ENCODE data around the gene SEMA6D. TPM values are rescaled to one million over a fixed set of nuclear protein-coding genes. Genes with fewer than 3 reads are reported as not detected.

SEMA6D gene
- polyA plus RNA-seq, 3 donors: 1.7 to 2.8 (median 2.1) TPM

- no peak overlapping the region for H3K27ac ChIP-seq (ENCODE audit: low read depth, low read length)
- WGBS, 3 donors: 15 to 50% (median 19%) methylated on average over 6 of the region's 6 CpGs
These were observed 1.4 kb upstream of the SEMA6D start for GRCh38 chr15:47715856-47716445.

- 21 to 39% (median 23%) methylated on average over 2 of the region's 2 CpGs for WGBS, 3 donors
These were observed 789 bp upstream of the SEMA6D start for GRCh38 chr15:47716516-47716915.

GRCh38 chr15:47718497-47719437, 1.5 kb downstream of the SEMA6D start:
- WGBS, 3 donors: 2 to 4% (median 2%) methylated on average over 46 to 48 of the region's 48 CpGs

More at GRCh38 chr15:47716516-47716915, 789 bp upstream of the SEMA6D start:
- no peak overlapping the region for H3K27ac ChIP-seq (ENCODE audit: low read depth, low read length)

GRCh38 chr15:47719730-47720129, 2.4 kb downstream of the SEMA6D start:
- H3K27ac ChIP-seq (ENCODE audit: low read depth, low read length): no peak overlapping the region

More at GRCh38 chr15:47718497-47719437, 1.5 kb downstream of the SEMA6D start:
- peak overlapping the region; percentile 2 for H3K27ac ChIP-seq (ENCODE audit: low read depth, low read length)

GRCh38 chr15:47720555-47720954, 3.2 kb downstream of the SEMA6D start:
- 65 to 81% (median 77%) methylated on average over 4 of the region's 4 CpGs for WGBS, 3 donors
- no peak overlapping the region for H3K27ac ChIP-seq (ENCODE audit: low read depth, low read length)

GRCh38 chr15:47721676-47722075, 4.4 kb downstream of the SEMA6D start:
- 54 to 63% (median 60%) methylated on average over 4 of the region's 4 CpGs for WGBS, 3 donors
- H3K27ac ChIP-seq (ENCODE audit: low read depth, low read length): no peak overlapping the region

- H3K27ac ChIP-seq (ENCODE audit: low read depth, low read length): no peak overlapping the region
- WGBS, 3 donors: 91 to 97% (median 92%) methylated on average over 2 of the region's 2 CpGs
These were observed 7.0 kb downstream of the SEMA6D start for GRCh38 chr15:47724346-47724745.

- H3K27ac ChIP-seq (ENCODE audit: low read depth, low read length): no peak overlapping the region
- WGBS, 3 donors: 83 to 91% (median 87%) methylated on average over 4 of the region's 4 CpGs
These were observed 7.7 kb downstream of the SEMA6D start for GRCh38 chr15:47725051-47725450.

GRCh38 chr15:47725906-47726305, 8.6 kb downstream of the SEMA6D start:
- 60 to 66% (median 61%) methylated on average over 6 of the region's 6 CpGs for WGBS, 3 donors
- no peak overlapping the region for H3K27ac ChIP-seq (ENCODE audit: low read depth, low read length)

- H3K27ac ChIP-seq (ENCODE audit: low read depth, low read length): no peak overlapping the region
- WGBS, 3 donors: 16 to 58% (median 44%) methylated on average over 1 of the region's 1 CpG
These were observed 9.1 kb downstream of the SEMA6D start for GRCh38 chr15:47726399-47726823.

GRCh38 chr15:47727137-47727536, 9.8 kb downstream of the SEMA6D start:
- H3K27ac ChIP-seq (ENCODE audit: low read depth, low read length): no peak overlapping the region
- WGBS, 3 donors: 91 to 100% (median 93%) methylated on average over 4 of the region's 4 CpGs

GRCh38 chr15:47727676-47728075, 10.4 kb downstream of the SEMA6D start:
- WGBS, 3 donors: 88 to 91% (median 91%) methylated on average over 5 of the region's 5 CpGs
- no peak overlapping the region for H3K27ac ChIP-seq (ENCODE audit: low read depth, low read length)

- 82 to 89% (median 84%) methylated on average over 6 of the region's 6 CpGs for WGBS, 3 donors
These were observed 11.1 kb downstream of the SEMA6D start for GRCh38 chr15:47728426-47728825.

GRCh38 chr15:47728886-47729285, 11.6 kb downstream of the SEMA6D start:
- no peak overlapping the region for H3K27ac ChIP-seq (ENCODE audit: low read depth, low read length)
- WGBS, 3 donors: 91 to 96% (median 95%) methylated on average over 6 of the region's 6 CpGs

More at GRCh38 chr15:47728426-47728825, 11.1 kb downstream of the SEMA6D start:
- no peak overlapping the region for H3K27ac ChIP-seq (ENCODE audit: low read depth, low read length)

- 87 to 95% (median 92%) methylated on average over 3 of the region's 3 CpGs for WGBS, 3 donors
These were observed 13.9 kb downstream of the SEMA6D start for GRCh38 chr15:47731230-47731629.

GRCh38 chr15:47732248-47732647, 14.9 kb downstream of the SEMA6D start:
- H3K27ac ChIP-seq (ENCODE audit: low read depth, low read length): no peak overlapping the region
- WGBS, 3 donors: 88 to 94% (median 89%) methylated on average over 1 of the region's 1 CpG

More at GRCh38 chr15:47731230-47731629, 13.9 kb downstream of the SEMA6D start:
- H3K27ac ChIP-seq (ENCODE audit: low read depth, low read length): no peak overlapping the region

- 86 to 93% (median 91%) methylated on average over 2 of the region's 2 CpGs for WGBS, 3 donors
- no peak overlapping the region for H3K27ac ChIP-seq (ENCODE audit: low read depth, low read length)
These were observed 15.8 kb downstream of the SEMA6D start for GRCh38 chr15:47733085-47733484.

- WGBS, 3 donors: 57 to 67% (median 64%) methylated on average over 3 of the region's 3 CpGs
These were observed 19.0 kb downstream of the SEMA6D start for GRCh38 chr15:47736143-47736786.

GRCh38 chr15:47737477-47737876, 20.2 kb downstream of the SEMA6D start:
- H3K27ac ChIP-seq (ENCODE audit: low read depth, low read length): no peak overlapping the region
- 75 to 83% (median 76%) methylated on average over 2 of the region's 2 CpGs for WGBS, 3 donors

More at GRCh38 chr15:47736143-47736786, 19.0 kb downstream of the SEMA6D start:
- no peak overlapping the region for H3K27ac ChIP-seq (ENCODE audit: low read depth, low read length)

Measured in adipose tissue (tissue), 3 donors.